GM12878 (cell line): ENCODE results near the gene KRTAP17-1. TPM values are rescaled to one million over a fixed set of nuclear protein-coding genes. Genes with fewer than 3 reads are reported as not detected.

ENCODE experiments used
- ATAC-seq: fragments of 200-7000 bp; cut with Tn5 transposase; 3 replicates; pipeline ENCODE4 v1.9.1; 2020; ENCODE audit warnings: mild to moderate bottlenecking, moderate library complexity
- BruUV-seq: library from RNA; stranded (reverse); fragments of 400-500 nt; replicated peaks from 2 replicates; lab custom pipeline; 2021; lab: Mats Ljungman, UMichigan
- CTCF ChIA-PET: fragments of 300-600 bp; sonication (Branson Sonifier 250); formaldehyde crosslinking; extraction: SDS; loops from one replicate; lab custom pipeline; 2021; ENCODE audit warnings: inconsistent platforms; lab: Yijun Ruan, JAX
- POLR2A ChIA-PET: fragments of 350-600 bp; formaldehyde crosslinking; extraction: SDS; loops from one replicate; lab custom pipeline; 2021; ENCODE audit warnings: inconsistent platforms; lab: Charles Lee
- RAD21 ChIA-PET: fragments of 300-600 bp; sonication (Branson Sonifier 250); formaldehyde crosslinking; loops from one replicate; lab custom pipeline; 2023; ENCODE audit warnings: antibody characterized with exemption; ENCODE audit not compliant: unreplicated experiment; lab: Charles Lee
- SMC1A ChIA-PET: fragments of 300-600 bp; sonication (Branson Sonifier 250); formaldehyde crosslinking; loops from one replicate; lab custom pipeline; 2023; ENCODE audit not compliant: unreplicated experiment, uncharacterized antibody; lab: Charles Lee
- DNase-seq: peaks from one replicate; pipeline ENCODE4 v3.0.0-alpha.2; 2011; ENCODE audit warnings: low read depth, low spot score
- FAIRE-seq: peaks from 3 replicates; lab custom pipeline; 2011; peaks lifted over from hg19 to GRCh38; lab: Jason Lieb, UNC
- H2AFZ ChIP-seq: 2 replicates; pipeline ENCODE4 v1.6.0; 2011; ENCODE audit warnings: low read depth, low read length, control low read depth; ENCODE audit not compliant: control insufficient read depth
- H3K27ac ChIP-seq: 2 replicates; pipeline ENCODE4 v1.5.1; 2011; ENCODE audit warnings: control low read depth; ENCODE audit not compliant: control insufficient read depth, insufficient read depth
- H3K27me3 ChIP-seq, 2 experiments: replicated peaks in 1 of 2; 2 replicates each; pipeline versions ENCODE4 v1.6.0 to v1.6.1; 2011; ENCODE audit warnings: low read length in 1 of 2; ENCODE audit not compliant: control insufficient read depth in 2 of 2, insufficient read depth in 2 of 2
- H3K36me3 ChIP-seq, 2 experiments: 2 replicates each; pipeline ENCODE4 v1.5.1; 2011; ENCODE audit warnings: low read length in 1 of 2; ENCODE audit not compliant: control insufficient read depth in 2 of 2, insufficient read depth in 2 of 2
- H3K4me1 ChIP-seq: 2 replicates; pipeline ENCODE4 v1.6.1; 2011; ENCODE audit warnings: mild to moderate bottlenecking, low read length, moderate library complexity, mixed read lengths; ENCODE audit not compliant: control insufficient read depth, insufficient read depth
- H3K4me2 ChIP-seq: 2 replicates; pipeline ENCODE4 v1.6.0; 2011; ENCODE audit warnings: control low read depth; ENCODE audit not compliant: control insufficient read depth, insufficient read depth
- H3K4me3 ChIP-seq: fragments of 200-600 bp; sonication (generic); 2 replicates; pipeline ENCODE4 v1.5.1; 2016
- H3K79me2 ChIP-seq: 2 replicates; pipeline ENCODE4 v1.6.0; 2011; ENCODE audit warnings: low read length; ENCODE audit not compliant: control insufficient read depth, insufficient read depth
- H3K9ac ChIP-seq: 2 replicates; pipeline ENCODE4 v1.8.0; 2011; ENCODE audit warnings: low read length, control low read depth, mixed read lengths; ENCODE audit not compliant: control insufficient read depth, insufficient read depth
- H3K9me3 ChIP-seq: replicated peaks from 3 replicates; pipeline ENCODE4 v1.5.1; 2011; ENCODE audit warnings: mild to moderate bottlenecking, low read length; ENCODE audit not compliant: control insufficient read depth, insufficient read depth
- H4K20me1 ChIP-seq: 2 replicates; pipeline ENCODE4 v1.6.0; 2011; ENCODE audit not compliant: control insufficient read depth, insufficient read depth
- CTCF ChIP-seq, 3 experiments: IDR thresholded peaks in 2 of 3; conservative IDR thresholded peaks in 1 of 3; 2 replicates each; pipeline ENCODE4 v1.5.1; 2011; ENCODE audit warnings: low read depth in 3 of 3, low read length in 3 of 3, mild to moderate bottlenecking in 3 of 3, control low read depth in 2 of 3, moderate library complexity in 2 of 3, inconsistent platforms in 1 of 3, mixed read lengths in 1 of 3; ENCODE audit not compliant: control insufficient read depth in 2 of 3, insufficient read depth in 1 of 3; ENCODE audit errors: extremely low read depth in 1 of 3
- JUNB ChIP-seq: IDR thresholded peaks from 2 replicates; pipeline ENCODE4 v1.6.1; 2016; ENCODE audit warnings: antibody characterized with exemption, mild to moderate bottlenecking
- MTA2 ChIP-seq: fragments of 450-650 bp; IDR thresholded peaks from 2 replicates; pipeline ENCODE4 v1.6.1; 2016; ENCODE audit warnings: low read depth, mild to moderate bottlenecking, moderate library complexity
- NR2C1 ChIP-seq: fragments of 450-650 bp; IDR thresholded peaks from 2 replicates; pipeline ENCODE4 v1.6.1; 2017; ENCODE audit warnings: antibody characterized with exemption, mild to moderate bottlenecking, moderate library complexity
- POU2F2 ChIP-seq: IDR thresholded peaks from 3 replicates; pipeline ENCODE4 v1.6.1; 2011; ENCODE audit warnings: low read depth, mild to moderate bottlenecking, low read length, borderline replicate concordance
- TARDBP ChIP-seq: IDR thresholded peaks from 2 replicates; pipeline ENCODE4 v1.6.1; 2016; ENCODE audit warnings: borderline replicate concordance
- USF2 ChIP-seq: IDR thresholded peaks from 2 replicates; pipeline ENCODE4 v1.6.1; 2011; ENCODE audit warnings: low read depth, low read length, improper control_type of control experiment, borderline replicate concordance
- WRNIP1 ChIP-seq: IDR thresholded peaks from 2 replicates; pipeline ENCODE4 v1.6.1; 2011; ENCODE audit warnings: low read depth, low read length, improper control_type of control experiment, borderline replicate concordance
- ZNF384 ChIP-seq: IDR thresholded peaks from 2 replicates; pipeline ENCODE4 v1.6.1; 2012; ENCODE audit warnings: low read depth, mild to moderate bottlenecking, low read length, improper control_type of control experiment, borderline replicate concordance
- WGBS: methylation state at CpG from one replicate; pipeline ENCODE4 v1.1.6; 2016; ENCODE audit warnings: low lambda C conversion rate; ENCODE audit not compliant: insufficient replicate concordance, insufficient coverage; ENCODE audit errors: missing lambda C conversion rate; 5-methylcytosine and 5-hydroxymethylcytosine counted together
- in situ Hi-C: fragments of 300-500 bp; cut with MboI; formaldehyde crosslinking; loops from 9 replicates; pipeline ENCODE4 v1.14.3; 2018; ENCODE audit warnings: mixed read lengths
- intact Hi-C: fragments of 100-400 bp; cut with micrococcal nuclease; formaldehyde crosslinking; loops from one replicate; pipeline ENCODE4 v1.14.2; 2022; ENCODE audit not compliant: unreplicated experiment
- polyA plus RNA-seq, 11 experiments: library from polyadenylated mRNA; depleted of rRNA in 4 of 11; unstranded in 6 of 11; stranded (reverse) in 5 of 11; fragments of >200 nt; fragmentation: Nextera tagmentation in 4 of 11; fragmentation: Illumina TruSeq in 1 of 11; extraction: Ambion mirVana in 4 of 11; extraction: Trizol in 1 of 11; gene quantifications; 1 replicate in 1 of 11; 2 replicates in 10 of 11; pipeline versions ENCODE4 v1.2.1 to v1.2.3, GENCODE V29; 2011 to 2016; ENCODE audit warnings: inconsistent platforms in 2 of 11, missing spikeins in 2 of 11, low read depth in 1 of 11
- total RNA-seq, 4 experiments: library from RNA; depleted of rRNA in 3 of 4; stranded (reverse); fragments of >200 nt in 3 of 4; fragmentation: Illumina TruSeq in 1 of 4; extraction: Trizol in 1 of 4; gene quantifications; 2 replicates each; pipeline versions ENCODE4 v1.2.1 to v1.2.3, GENCODE V29; 2013 to 2021

KRTAP17-1 gene
- total and polyA plus RNA-seq, 10 of the 15 experiments (the other 5 are each of a cell fraction or from before 2014, with no cell fraction given): 0.16 to 5.7 (median 0.17) TPM; not detected in 7

GRCh38 chr17:41325126-41325525 lies 9.6 kb upstream of the KRTAP17-1 start:
- Histone ChIP-seq H3K9ac (no peak overlapping the region), H2AFZ (no peak overlapping the region), H3K4me2 (no peak overlapping the region), H3K9me3 (no peaks in the 10 kb centered on the region; the same call in 2 of the 3 replicates), H4K20me1 (no peaks in the 10 kb centered on the region), H3K27me3 (no peaks in the 10 kb centered on the region; a peak in 1 of 4 replicates), H3K4me1 (no peaks in the 10 kb centered on the region), H3K27ac (no peak overlapping the region), H3K4me3 (no peak overlapping the region), H3K36me3 (no peaks in the 10 kb centered on the region), H3K79me2 (no peaks in the 10 kb centered on the region)
- BruUV-seq: no TSS peak
- ChIA-PET RAD21 (no interaction called here), CTCF (no interaction called here), POLR2A (no interaction called here), SMC1A (no interaction called here)
- in situ Hi-C loops (no loop called here), intact Hi-C loops (loop anchor here (10.0 kb wide), 1 partner anchor 700 kb away; no protein-coding TSS in a partner anchor)
- ATAC-seq (no peak), FAIRE-seq (no peak), DNase-seq (no peak)
- WGBS: 9% methylated on average over 10 of the region's 10 CpGs
- TF ChIP-seq TARDBP (no peak), ZNF384 (no peak), NR2C1 (no peak)

- in situ Hi-C loops: loop anchor here (5.0 kb wide), 1 partner anchor 412 kb away; no protein-coding TSS in a partner anchor
- 15% methylated on average over 16 of the region's 16 CpGs for WGBS
- ChIA-PET SMC1A (no interaction called here), POLR2A (no interaction called here), CTCF (no interaction called here), RAD21 (no interaction called here)
- BruUV-seq: no TSS peak
- no peak overlapping the region for H2AFZ ChIP-seq
- no peaks in the 10 kb centered on the region; the same call in 2 of the 3 replicates for H3K9me3 ChIP-seq
- H4K20me1 ChIP-seq: no peaks in the 10 kb centered on the region
- H3K27ac ChIP-seq: no peak overlapping the region
- FAIRE-seq (no peak), ATAC-seq (no peak), DNase-seq (no peak)
- intact Hi-C loops: loop anchor here (10.0 kb wide), 1 partner anchor 700 kb away; no protein-coding TSS in a partner anchor
- no peaks in the 10 kb centered on the region for H3K36me3 ChIP-seq
- no peaks in the 10 kb centered on the region for H3K79me2 ChIP-seq
- no peaks in the 10 kb centered on the region for H3K4me1 ChIP-seq
- H3K4me3 ChIP-seq: no peak overlapping the region
- H3K27me3 ChIP-seq: no peaks in the 10 kb centered on the region; a peak in 1 of 4 replicates
- H3K4me2 ChIP-seq: no peak overlapping the region
- no peak overlapping the region for H3K9ac ChIP-seq
- TF ChIP-seq CTCF (IDR thresholded peaks at IDR 0.05 in 2 of 3, conservative IDR thresholded peaks at IDR 0.05 in 1 of 3; ENCODE audit: control insufficient read depth in 2 of 3, extremely low read depth in 1 of 3, insufficient read depth in 1 of 3, low read depth in 3 of 3, low read length in 3 of 3) (peak in 1 of 3 experiments; percentile 6; a peak in 1 of 6 replicates), MTA2 (no peak), USF2 (no peak), WRNIP1 (no peak), JUNB (no peak), POU2F2 (no peak)
Observed at GRCh38 chr17:41324180-41325075, 8.9 kb upstream of the KRTAP17-1 start.
